Measurements from ENCODE around the gene RBM15. TPM values are rescaled to one million over a fixed set of nuclear protein-coding genes. Genes with fewer than 3 reads are reported as not detected.

The RBM15 gene
- total and polyA plus RNA-seq, 2 of the 4 experiments (the other 2 are of a cell fraction): 6.3 to 31.7 TPM

DNA sequence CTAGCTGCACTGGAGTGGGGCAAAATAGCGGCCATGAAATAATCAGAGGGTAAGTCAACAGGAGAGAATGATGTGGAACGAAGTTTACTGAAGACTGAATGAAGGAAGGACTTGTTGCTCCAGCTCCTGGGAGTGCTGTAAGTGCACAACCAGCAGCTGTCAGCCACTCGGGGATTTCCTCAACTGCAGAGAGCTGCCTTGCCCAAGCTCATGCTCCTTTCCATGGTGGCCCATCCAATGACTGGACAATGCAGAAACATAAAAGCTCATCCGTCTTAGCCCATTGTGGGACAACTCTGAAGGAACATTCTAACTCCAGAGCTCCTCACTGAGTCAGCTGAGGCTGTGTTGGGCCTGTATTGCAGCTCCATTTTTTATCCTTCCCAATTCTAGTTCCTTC, 21.1 kb upstream of the RBM15 start:
- Histone ChIP-seq H3K27me3 (ENCODE audit: control insufficient read depth, insufficient read depth, low read length) (peaks cover 8% of the 10 kb centered on the region), H3K27ac (ENCODE audit: insufficient read depth, low read length) (no peak overlapping the region), H3K9ac (ENCODE audit: low read depth, low read length) (no peak overlapping the region), H3K4me2 (ENCODE audit: low read depth, low read length) (no peak overlapping the region), H3K9me3 (ENCODE audit: control insufficient read depth, insufficient read depth, low read length) (peaks cover 4% of the 10 kb centered on the region; the same call in 1 of the 2 replicates), H4K5ac (ENCODE audit: low read depth, low read length) (no peak overlapping the region), H2AFZ (replicated peaks; ENCODE audit: low read length, poor library complexity) (no peak overlapping the region), H2BK20ac (ENCODE audit: low read depth, low read length) (no peak overlapping the region), H3K4me3 (ENCODE audit: insufficient read depth, low read depth, low read length) (no peak overlapping the region), H3K4ac (ENCODE audit: low read depth, low read length) (no peak overlapping the region), H3K4me1 (ENCODE audit: control insufficient read depth, insufficient read depth, low read length) (no peaks in the 10 kb centered on the region), H3K79me1 (ENCODE audit: low read depth in 1 of 2, low read length in 2 of 2) (no peaks in the 10 kb centered on the region), H3K9me1 (ENCODE audit: insufficient read depth, low read length) (no peaks in the 10 kb centered on the region), H3K23ac (ENCODE audit: low read depth, low read length) (no peak overlapping the region), H2AK5ac (ENCODE audit: low read depth, low read length) (no peak overlapping the region), H3K56ac (ENCODE audit: extremely low read depth, insufficient read depth, low read length) (no peak overlapping the region), H2BK120ac (ENCODE audit: low read depth, low read length) (no peak overlapping the region), H2AK9ac (replicated peaks; ENCODE audit: low read depth, low read length, poor library complexity) (no peak overlapping the region), H4K20me1 (ENCODE audit: insufficient read depth, low read length) (no peaks in the 10 kb centered on the region), H3K36me3 (ENCODE audit: control insufficient read depth, insufficient read depth, low read length) (no peaks in the 10 kb centered on the region), H3K14ac (replicated peaks; ENCODE audit: low read depth, low read length) (no peak overlapping the region), H3K18ac (ENCODE audit: low read depth, low read length) (no peak overlapping the region), H4K8ac (ENCODE audit: low read depth in 2 of 2, low read length in 2 of 2) (no peak overlapping the region), H4K91ac (ENCODE audit: insufficient read depth, low read depth, low read length) (no peak overlapping the region), H2BK15ac (ENCODE audit: low read depth, low read length) (no peak overlapping the region), H2BK5ac (ENCODE audit: low read depth, low read length, poor library complexity, severe bottlenecking) (no peak overlapping the region)
- in situ Hi-C loops (cut with MboI; ENCODE audit: low sequenced_read_pairs) (no loop called here), dilution Hi-C loops (cut with HindIII; ENCODE audit: low sequenced_read_pairs, unreplicated experiment) (no loop called here), intact Hi-C loops (cut with micrococcal nuclease) (loop anchor here (10.0 kb wide), 1 partner anchor 263 kb away; no protein-coding TSS in a partner anchor)
- ATAC-seq (ENCODE audit: low read depth) (no peak), DNase-seq (no peak)
- BruUV-seq (replicated peaks): no TSS peak
- CTCF ChIA-PET: interaction anchor here (0.6 kb wide), 1 partner anchor 11 kb away, joined by 3 read pairs; no protein-coding TSS in a partner anchor
- WGBS, 2 experiments (ENCODE audit: extremely low coverage in 2 of 2, insufficient read length in 1 of 2): 67% methylated on average over 1 of the region's 4 CpGs; no CpG with 5 or more reads in 1 of the 2 experiments
- TF ChIP-seq, protein P1, sequence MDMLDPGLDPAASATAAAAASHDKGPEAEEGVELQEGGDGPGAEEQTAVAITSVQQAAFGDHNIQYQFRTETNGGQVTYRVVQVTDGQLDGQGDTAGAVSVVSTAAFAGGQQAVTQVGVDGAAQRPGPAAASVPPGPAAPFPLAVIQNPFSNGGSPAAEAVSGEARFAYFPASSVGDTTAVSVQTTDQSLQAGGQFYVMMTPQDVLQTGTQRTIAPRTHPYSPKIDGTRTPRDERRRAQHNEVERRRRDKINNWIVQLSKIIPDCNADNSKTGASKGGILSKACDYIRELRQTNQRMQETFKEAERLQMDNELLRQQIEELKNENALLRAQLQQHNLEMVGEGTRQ (IDR thresholded peaks at IDR 0.05; ENCODE audit: low read depth, low read length): no peak
- TF ChIP-seq RCOR1 (IDR thresholded peaks at IDR 0.05; ENCODE audit: insufficient replicate concordance, low read length) (no peak), CHD1 (IDR thresholded peaks at IDR 0.05; ENCODE audit: low read depth, low read length) (no peak), SMC3 (IDR thresholded peaks at IDR 0.05; ENCODE audit: low read depth, low read length) (no peak), CTCF (conservative IDR thresholded peaks at IDR 0.05; ENCODE audit: low read depth, low read length) (no peak), RAD21 (IDR thresholded peaks at IDR 0.05; ENCODE audit: low read length) (no peak), MAZ (IDR thresholded peaks at IDR 0.05; ENCODE audit: borderline replicate concordance, low read depth, low read length) (no peak), MXI1 (IDR thresholded peaks at IDR 0.05; ENCODE audit: borderline replicate concordance, low read depth, low read length) (no peak), NFE2L2 (IDR thresholded peaks at IDR 0.05; ENCODE audit: low read depth, low read length) (no peak), RFX5 (IDR thresholded peaks at IDR 0.05; ENCODE audit: low read depth, low read length) (no peak)
- TF ChIP-seq, protein P2, sequence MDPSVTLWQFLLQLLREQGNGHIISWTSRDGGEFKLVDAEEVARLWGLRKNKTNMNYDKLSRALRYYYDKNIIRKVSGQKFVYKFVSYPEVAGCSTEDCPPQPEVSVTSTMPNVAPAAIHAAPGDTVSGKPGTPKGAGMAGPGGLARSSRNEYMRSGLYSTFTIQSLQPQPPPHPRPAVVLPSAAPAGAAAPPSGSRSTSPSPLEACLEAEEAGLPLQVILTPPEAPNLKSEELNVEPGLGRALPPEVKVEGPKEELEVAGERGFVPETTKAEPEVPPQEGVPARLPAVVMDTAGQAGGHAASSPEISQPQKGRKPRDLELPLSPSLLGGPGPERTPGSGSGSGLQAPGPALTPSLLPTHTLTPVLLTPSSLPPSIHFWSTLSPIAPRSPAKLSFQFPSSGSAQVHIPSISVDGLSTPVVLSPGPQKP (IDR thresholded peaks at IDR 0.05; ENCODE audit: borderline replicate concordance, low read depth, low read length): no peak
- POLR2A ChIA-PET (ENCODE audit: unreplicated experiment): interaction anchor here (1.1 kb wide), 1 partner anchor 19 kb away, joined by 3 read pairs; no protein-coding TSS in a partner anchor

All from IMR-90 (cell line).